Measurements from ENCODE around the gene PPIL6. TPM values are rescaled to one million over a fixed set of nuclear protein-coding genes. Genes with fewer than 3 reads are reported as not detected.

The PPIL6 gene
- polyA plus RNA-seq, 3 donors = 0.09 to 0.28 (median 0.14) TPM

GRCh38 chr6:109372130-109372529 is 68.3 kb downstream of the PPIL6 start:
- Histone ChIP-seq H3K27me3 (ENCODE audit: control insufficient read depth in 2 of 2, insufficient read depth in 2 of 2, low read length in 2 of 2) (no peaks in the 10 kb centered on the region), H3K4me2 (replicated peaks; ENCODE audit: extremely low read depth, low read length, poor library complexity, severe bottlenecking) (no peak overlapping the region), H2AFZ (ENCODE audit: insufficient read depth, low read depth, low read length, poor library complexity, severe bottlenecking) (no peak overlapping the region), H3K27ac (ENCODE audit: low read depth in 1 of 2, low read length in 2 of 2) (peak overlapping the region in 1 of 2 donors; percentile 40), H3K9me3 (replicated peaks in 1 of 2; ENCODE audit: control insufficient read depth in 1 of 2, insufficient read depth in 1 of 2, low read length in 2 of 2) (no peaks in the 10 kb centered on the region), H3K79me2 (ENCODE audit: insufficient read depth, low read length) (peaks cover 98% of the 10 kb centered on the region), H3K4me1 (ENCODE audit: control insufficient read depth in 1 of 2, insufficient read depth in 2 of 2, low read length in 2 of 2) (peaks cover 24 to 35% of the 10 kb centered on the region in 2 donors), H3K4me3 (replicated peaks in 1 of 3; ENCODE audit: low read depth in 2 of 3, low read length in 3 of 3) (no peak overlapping the region), H3K36me3 (replicated peaks in 1 of 2; ENCODE audit: control insufficient read depth in 1 of 2, insufficient read depth in 2 of 2, low read length in 2 of 2) (peaks cover 86 to 94% of the 10 kb centered on the region in 2 donors), H4K20me1 (ENCODE audit: insufficient read depth, low read length) (peaks cover 100% of the 10 kb centered on the region), H3K9ac (ENCODE audit: insufficient read depth, low read length, poor library complexity, severe bottlenecking) (no peak overlapping the region)
- Mint-ChIP-seq H3K9me3 (no peaks in the 10 kb centered on the region), H3K4me3 (no peak overlapping the region), H3K27ac (peak overlapping the region in 5 of 7 donors; percentile 16 to 81 (median 53)), H3K36me3 (peaks cover 74 to 89% of the 10 kb centered on the region in 2 donors), H3K4me1 (peaks cover 42% of the 10 kb centered on the region), H3K27me3 (ENCODE audit: low read depth in 3 of 3) (no peaks in the 10 kb centered on the region)
- peak in 2 of 3 donors; percentile 42 to 49 for DNase-seq
- WGBS (ENCODE audit: insufficient coverage) = no CpG with 5 or more reads among the region's 2 CpGs
- intact Hi-C loops (cut with micrococcal nuclease) = loop anchor here in 1 of 2 donors (5.0 kb wide), 1 partner anchor 275 kb away; the partner anchor contains the start of gene CEP57L1
- TF ChIP-seq, protein P1, sequence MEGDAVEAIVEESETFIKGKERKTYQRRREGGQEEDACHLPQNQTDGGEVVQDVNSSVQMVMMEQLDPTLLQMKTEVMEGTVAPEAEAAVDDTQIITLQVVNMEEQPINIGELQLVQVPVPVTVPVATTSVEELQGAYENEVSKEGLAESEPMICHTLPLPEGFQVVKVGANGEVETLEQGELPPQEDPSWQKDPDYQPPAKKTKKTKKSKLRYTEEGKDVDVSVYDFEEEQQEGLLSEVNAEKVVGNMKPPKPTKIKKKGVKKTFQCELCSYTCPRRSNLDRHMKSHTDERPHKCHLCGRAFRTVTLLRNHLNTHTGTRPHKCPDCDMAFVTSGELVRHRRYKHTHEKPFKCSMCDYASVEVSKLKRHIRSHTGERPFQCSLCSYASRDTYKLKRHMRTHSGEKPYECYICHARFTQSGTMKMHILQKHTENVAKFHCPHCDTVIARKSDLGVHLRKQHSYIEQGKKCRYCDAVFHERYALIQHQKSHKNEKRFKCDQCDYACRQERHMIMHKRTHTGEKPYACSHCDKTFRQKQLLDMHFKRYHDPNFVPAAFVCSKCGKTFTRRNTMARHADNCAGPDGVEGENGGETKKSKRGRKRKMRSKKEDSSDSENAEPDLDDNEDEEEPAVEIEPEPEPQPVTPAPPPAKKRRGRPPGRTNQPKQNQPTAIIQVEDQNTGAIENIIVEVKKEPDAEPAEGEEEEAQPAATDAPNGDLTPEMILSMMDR (IDR thresholded peaks at IDR 0.05) = no peak

GRCh38 chr6:109370792-109371191 is 69.6 kb downstream of the PPIL6 start:
- no peak overlapping the region for H2AFZ ChIP-seq (ENCODE audit: insufficient read depth, low read depth, low read length, poor library complexity, severe bottlenecking)
- DNase-seq = no peak
- H3K9me3 Mint-ChIP-seq = no peaks in the 10 kb centered on the region
- H3K79me2 ChIP-seq (ENCODE audit: insufficient read depth, low read length) = peaks cover 98% of the 10 kb centered on the region
- H3K4me2 ChIP-seq (replicated peaks; ENCODE audit: extremely low read depth, low read length, poor library complexity, severe bottlenecking) = no peak overlapping the region
- no peak overlapping the region for H3K9ac ChIP-seq (ENCODE audit: insufficient read depth, low read length, poor library complexity, severe bottlenecking)
- peaks cover 72 to 87% of the 10 kb centered on the region in 2 donors for H3K36me3 Mint-ChIP-seq
- H3K27ac ChIP-seq (ENCODE audit: low read depth in 1 of 2, low read length in 2 of 2) = no peak overlapping the region
- 50% methylated on average over 2 of the region's 3 CpGs for WGBS (ENCODE audit: insufficient coverage)
- H3K9me3 ChIP-seq (replicated peaks in 1 of 2; ENCODE audit: control insufficient read depth in 1 of 2, insufficient read depth in 1 of 2, low read length in 2 of 2) = no peaks in the 10 kb centered on the region
- H3K27me3 Mint-ChIP-seq (ENCODE audit: low read depth in 3 of 3) = no peaks in the 10 kb centered on the region
- peaks cover 38% of the 10 kb centered on the region for H3K4me1 Mint-ChIP-seq
- no peak overlapping the region for H3K27ac Mint-ChIP-seq
- H3K4me3 Mint-ChIP-seq = no peak overlapping the region
- H3K4me3 ChIP-seq (replicated peaks in 1 of 3; ENCODE audit: low read depth in 2 of 3, low read length in 3 of 3) = no peak overlapping the region
- H3K4me1 ChIP-seq (ENCODE audit: control insufficient read depth in 1 of 2, insufficient read depth in 2 of 2, low read length in 2 of 2) = peaks cover 24 to 35% of the 10 kb centered on the region in 2 donors
- H3K27me3 ChIP-seq (ENCODE audit: control insufficient read depth in 2 of 2, insufficient read depth in 2 of 2, low read length in 2 of 2) = no peaks in the 10 kb centered on the region
- intact Hi-C loops (cut with micrococcal nuclease) = loop anchor here in 1 of 2 donors (5.0 kb wide), 1 partner anchor 273 kb away; the partner anchor contains the start of gene CEP57L1
- H4K20me1 ChIP-seq (ENCODE audit: insufficient read depth, low read length) = peaks cover 100% of the 10 kb centered on the region
- peaks cover 84 to 94% of the 10 kb centered on the region in 2 donors for H3K36me3 ChIP-seq (replicated peaks in 1 of 2; ENCODE audit: control insufficient read depth in 1 of 2, insufficient read depth in 2 of 2, low read length in 2 of 2)
- TF ChIP-seq, protein P1 (IDR thresholded peaks at IDR 0.05) = no peak
